HG02588 (cell line): Measurements from ENCODE around the gene SLC47A1.
"Not testable (repeated sequence)": the region's sequence is repeated elsewhere in the genome, so short reads cannot be mapped to it uniquely, and the experiment has no call there.

Source experiments
- ATAC-seq: cut with Tn5 transposase; IDR thresholded peaks from one replicate; pipeline ENCODE4 v1.9.1; 2021; ENCODE audit warnings: mild to moderate bottlenecking, moderate library complexity; ENCODE audit not compliant: unreplicated experiment

SLC47A1 gene

GRCh38 chr17:19533718-19534561, at the start of gene SLC47A1:
TSS of gene SLC47A1 (plus strand) at chr17:19533854. CDS start at chr17:19533940, 86 bp downstream.
- no peak for ATAC-seq

GRCh38 chr17:19485800-19486340, 47.8 kb upstream of the SLC47A1 start:
- ATAC-seq, result no peak

DNA sequence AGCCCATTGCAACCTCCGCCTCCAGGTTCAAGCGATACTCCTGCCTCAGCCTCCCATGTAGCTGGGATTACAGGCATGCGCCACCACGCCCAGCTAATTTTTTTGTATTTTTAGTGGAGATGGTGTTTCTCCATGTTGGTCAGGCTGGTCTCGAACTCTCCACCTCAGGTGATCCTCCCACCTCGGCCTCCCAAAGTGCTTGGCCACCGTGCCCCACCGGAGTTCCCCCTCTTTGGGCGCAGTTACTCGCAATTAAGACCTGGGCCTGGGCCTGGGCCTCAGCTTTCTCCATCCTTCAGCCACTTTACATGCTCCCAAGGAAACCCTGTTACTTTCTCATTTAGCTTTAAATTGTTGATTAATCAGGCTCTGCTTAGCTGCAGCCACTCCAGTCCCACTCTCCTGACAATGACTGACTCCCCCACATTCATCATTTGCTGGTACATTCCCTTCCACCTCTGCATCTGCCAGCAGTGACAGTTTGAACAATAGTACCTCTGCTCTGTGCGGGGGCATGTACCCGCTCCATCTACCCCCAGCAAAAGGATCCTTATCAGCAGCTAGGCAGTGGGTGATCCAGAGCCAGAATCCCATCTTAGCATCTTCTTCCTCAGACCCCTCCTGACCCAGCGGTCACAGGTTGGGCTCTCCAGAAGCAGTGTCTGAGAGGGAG, 47.2 kb upstream of the SLC47A1 start:
- no peak for ATAC-seq

GRCh38 chr17:19487024-19487600, 46.5 kb upstream of the SLC47A1 start:
- no peak for ATAC-seq

GRCh38 chr17:19492141-19492540, 41.5 kb upstream of the SLC47A1 start:
- no peak for ATAC-seq

DNA sequence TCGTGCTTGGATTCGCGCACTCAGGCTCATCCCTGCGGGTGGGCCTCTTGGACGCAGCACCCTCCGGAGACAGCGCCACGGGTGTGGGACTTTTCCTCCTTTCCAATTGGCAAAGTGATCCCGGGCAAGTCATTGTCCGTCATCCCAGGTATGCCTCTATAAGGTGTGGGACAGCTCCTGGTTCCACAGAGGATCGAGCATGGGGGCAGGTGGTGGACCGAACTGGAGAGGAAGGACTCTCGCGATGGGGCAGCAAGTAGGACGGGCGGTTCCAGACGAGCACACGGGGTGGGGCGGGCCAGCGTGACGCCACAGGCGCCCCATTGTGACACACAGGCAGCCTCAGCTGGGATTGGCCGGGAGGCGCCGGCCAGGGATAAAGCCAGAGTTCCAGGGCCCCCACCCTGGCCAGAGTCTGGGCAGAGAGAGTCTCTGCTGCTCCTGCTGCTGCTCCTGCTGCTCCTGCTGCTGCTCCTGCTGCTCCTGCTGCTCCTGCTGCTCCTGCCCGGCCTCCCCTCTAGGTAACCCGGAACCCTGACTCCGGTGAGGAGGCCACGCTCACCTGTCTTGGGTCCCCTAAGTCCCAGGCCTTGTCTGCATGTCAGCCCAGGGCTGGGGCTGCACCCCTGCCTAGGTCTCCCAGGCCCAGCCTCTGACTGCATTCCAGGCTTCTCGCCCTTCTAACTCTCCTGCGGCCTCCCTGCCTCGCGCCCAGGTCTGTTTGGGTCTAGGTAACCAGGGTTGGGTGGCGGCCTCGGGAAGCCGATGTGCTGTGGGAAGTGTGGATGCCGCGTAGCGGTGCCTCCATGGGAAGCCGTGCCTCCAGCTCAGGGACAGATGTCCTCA, 38.5 kb upstream of the SLC47A1 start:
- no peak for ATAC-seq

- ATAC-seq, result no peak
Measured at GRCh38 chr17:19495828-19496528, 37.7 kb upstream of the SLC47A1 start.

GRCh38 chr17:19497624-19498023, 36.0 kb upstream of the SLC47A1 start:
- ATAC-seq, result no peak

DNA sequence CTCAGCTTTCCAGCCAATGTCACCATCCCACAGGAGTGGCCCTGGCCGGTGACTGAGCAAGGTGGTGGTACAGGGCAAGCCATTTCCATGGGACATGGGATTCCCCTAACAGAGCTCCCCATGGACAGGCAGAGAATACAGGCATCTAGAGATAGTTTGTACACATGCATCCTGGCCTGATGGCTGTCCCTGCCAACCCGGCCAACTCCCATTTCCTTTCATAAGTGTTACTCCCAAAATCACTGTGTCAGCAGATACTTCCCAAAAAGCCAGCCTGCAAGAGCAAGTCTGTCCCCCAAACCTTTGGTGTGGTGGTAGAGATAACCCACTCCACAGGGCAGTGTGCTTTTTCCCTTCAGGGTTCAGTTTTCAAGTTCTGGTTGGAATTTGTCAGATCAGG, 32.4 kb upstream of the SLC47A1 start:
- no peak for ATAC-seq

DNA sequence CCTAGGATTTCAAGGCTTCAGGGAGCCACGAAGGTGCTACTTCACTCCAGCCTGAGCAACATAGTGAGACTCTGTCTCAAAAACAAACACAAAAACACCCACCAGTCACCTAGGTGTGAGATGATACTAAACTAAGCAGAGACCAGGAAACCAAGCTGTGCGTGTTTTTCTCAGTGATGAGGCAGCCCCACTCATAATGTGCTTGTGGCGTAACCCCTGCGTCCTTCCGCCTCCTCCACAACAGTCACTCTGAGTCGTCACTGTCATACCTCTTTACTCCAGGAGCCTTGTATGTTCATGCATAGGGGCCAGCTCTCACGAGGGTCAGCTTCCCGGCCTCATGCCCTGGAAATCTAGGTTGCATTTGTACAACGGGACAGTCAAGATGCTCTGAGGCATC, 31.1 kb upstream of the SLC47A1 start:
- no peak for ATAC-seq

- ATAC-seq, result not testable (repeated sequence)
Measured at GRCh38 chr17:19505561-19505960, 28.1 kb upstream of the SLC47A1 start.

- ATAC-seq, result peak; percentile 73
Measured at GRCh38 chr17:19507775-19508576, 25.7 kb upstream of the SLC47A1 start.

DNA sequence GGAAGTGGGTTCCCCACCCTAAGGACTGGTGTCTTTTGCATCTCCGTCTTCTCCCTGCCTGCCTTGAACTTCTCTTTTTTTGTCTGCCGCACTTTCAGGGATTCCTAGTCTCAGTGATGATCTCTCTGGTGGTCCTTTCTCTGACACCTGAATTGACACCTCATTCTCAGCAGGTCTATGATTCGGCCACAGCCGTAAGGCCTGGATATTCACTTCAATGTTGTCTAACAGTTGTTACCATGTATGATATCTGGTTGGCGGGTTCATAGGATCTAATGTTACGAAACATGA, 25.1 kb upstream of the SLC47A1 start:
- ATAC-seq, result no peak

DNA sequence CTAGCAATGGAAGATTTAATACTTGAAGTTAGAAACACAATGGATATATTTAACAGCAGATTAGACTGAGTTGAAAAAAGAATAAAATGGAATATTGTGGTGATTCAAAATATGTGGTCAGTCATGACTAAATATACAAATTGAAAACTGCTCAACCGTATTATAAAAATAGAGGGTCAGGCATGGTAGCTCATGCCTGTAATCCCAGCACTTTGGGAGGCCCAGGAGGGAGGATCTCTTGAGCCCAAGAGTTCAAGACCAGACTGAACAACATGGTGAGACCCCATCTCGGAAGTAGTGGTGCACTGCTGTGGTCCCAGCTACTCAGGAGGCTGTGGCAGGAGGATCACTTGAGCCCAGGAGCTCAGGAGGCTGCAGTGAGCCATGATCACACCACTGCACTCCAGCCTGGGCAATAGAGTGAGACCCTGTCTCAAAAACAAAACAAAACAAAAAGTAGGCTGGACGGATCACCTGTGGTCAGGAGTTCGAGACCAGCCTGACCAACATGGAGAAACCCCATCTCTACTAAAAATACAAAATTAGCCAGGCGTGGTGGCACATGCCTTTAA, 24.3 kb upstream of the SLC47A1 start:
- not testable (repeated sequence) for ATAC-seq

DNA sequence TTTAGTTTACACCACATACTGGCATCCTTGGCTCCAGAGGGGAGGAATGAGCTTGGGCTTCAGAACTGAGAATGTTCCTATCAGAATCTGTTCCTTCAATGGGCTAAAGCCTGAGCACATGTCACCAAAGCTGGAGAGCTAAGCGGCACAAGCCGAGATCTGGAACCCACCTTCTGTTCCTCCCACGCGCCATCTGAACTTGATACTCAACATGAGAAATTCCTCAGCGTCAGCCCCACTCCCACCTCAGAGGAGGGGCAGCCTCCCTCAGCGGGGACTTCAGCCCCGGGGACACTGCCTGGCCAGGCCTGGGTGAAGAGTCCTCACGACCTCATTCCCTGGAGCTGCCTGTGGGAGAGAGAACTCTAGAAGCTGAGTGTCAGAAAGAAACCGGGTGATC, 22.8 kb upstream of the SLC47A1 start:
- no peak for ATAC-seq

DNA sequence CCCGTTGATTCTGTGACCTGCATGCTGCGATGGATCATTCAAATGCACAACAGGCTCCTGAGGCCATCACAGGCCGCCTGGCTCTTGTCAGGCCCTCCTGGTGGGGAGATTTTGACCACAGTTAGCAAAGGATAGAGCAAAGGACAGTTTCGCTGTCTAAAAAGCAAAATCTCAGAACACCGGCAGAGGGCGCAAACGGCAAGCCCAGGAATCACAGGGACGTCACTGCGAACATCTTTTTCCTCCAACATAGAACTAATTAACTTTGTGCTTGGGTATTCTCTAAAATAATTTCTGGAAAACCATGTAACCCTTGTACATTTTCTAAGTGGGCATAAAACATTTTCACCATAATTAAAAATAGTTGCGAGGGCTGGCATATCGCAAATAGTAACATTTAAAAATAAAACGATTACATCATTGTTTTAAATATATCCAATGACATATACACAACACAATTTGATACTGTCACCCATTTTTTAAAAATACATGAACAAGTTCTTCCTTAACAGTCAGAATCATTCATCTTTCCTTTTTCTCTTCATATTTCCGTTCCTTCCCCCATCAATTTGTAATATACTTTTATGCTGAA, 19.7 kb upstream of the SLC47A1 start:
- ATAC-seq, result no peak

DNA sequence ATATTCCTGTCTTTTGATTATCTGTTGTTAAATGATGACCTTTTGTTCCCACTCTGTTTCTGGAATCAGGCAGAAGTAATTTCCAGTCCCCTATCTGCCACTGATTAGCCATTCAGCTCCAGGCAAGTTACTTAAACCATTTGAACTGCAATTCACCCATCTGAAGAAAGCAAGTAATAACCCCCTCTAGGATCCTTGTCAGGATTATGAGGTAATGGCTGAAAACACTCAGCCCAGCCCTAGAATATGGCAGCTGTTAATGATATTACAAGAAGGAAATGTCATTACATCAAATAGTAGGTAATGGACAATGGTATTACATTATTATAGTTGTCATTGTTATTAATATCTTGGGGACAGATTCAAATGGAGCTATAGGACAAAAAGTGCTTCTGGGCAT, 16.0 kb upstream of the SLC47A1 start:
- no peak for ATAC-seq

DNA sequence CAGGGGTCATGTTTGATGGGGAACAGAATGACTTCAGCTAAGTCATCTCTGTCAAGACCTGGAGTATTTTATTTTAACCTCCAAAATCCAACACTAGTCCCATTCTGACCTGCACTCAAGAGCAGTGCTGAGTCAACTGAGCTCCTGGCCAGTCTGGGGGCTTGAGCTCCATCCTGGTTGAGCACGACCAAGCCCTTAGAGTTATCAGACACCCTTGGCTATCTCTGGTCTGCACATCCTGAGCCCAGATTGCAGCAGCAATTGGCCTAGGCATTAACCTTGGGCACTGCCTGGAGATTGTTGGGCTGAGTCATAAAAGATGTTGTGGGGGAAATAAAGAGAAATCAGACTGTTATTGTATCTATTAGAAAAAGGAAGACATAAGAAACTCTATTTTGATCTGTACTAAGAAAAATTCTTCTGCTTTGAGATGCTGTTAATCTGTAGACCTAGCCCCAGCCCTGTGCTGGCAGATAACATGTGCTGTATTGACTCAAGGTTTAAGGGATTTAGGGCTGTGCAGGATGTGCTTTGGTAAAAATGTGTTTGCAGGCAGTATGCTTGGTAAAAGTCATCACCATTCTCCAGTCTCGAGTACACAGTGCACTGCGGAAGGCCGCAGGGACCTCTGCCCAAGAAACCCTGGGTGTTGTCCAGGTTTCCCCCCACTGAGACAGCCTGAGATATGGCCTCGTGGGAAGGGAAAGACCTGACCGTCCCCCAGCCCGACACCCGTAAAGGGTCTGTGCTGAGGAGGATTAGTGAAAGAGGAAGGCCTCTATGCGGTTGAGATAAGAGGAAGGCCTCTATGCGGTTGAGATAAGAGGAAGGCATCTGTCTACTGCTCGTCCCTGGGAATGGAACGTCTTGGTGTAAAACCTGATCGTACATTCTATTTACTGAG, 14.0 kb upstream of the SLC47A1 start:
- not testable (repeated sequence) for ATAC-seq
